GM18502 (cell line): ENCODE results near the gene LHFPL3.

ENCODE experiments used
- ATAC-seq: cut with Tn5 transposase; IDR thresholded peaks from one replicate; pipeline ENCODE4 v1.9.1; 2021; ENCODE audit warnings: mild to moderate bottlenecking; ENCODE audit not compliant: unreplicated experiment, poor library complexity

The LHFPL3 gene

DNA sequence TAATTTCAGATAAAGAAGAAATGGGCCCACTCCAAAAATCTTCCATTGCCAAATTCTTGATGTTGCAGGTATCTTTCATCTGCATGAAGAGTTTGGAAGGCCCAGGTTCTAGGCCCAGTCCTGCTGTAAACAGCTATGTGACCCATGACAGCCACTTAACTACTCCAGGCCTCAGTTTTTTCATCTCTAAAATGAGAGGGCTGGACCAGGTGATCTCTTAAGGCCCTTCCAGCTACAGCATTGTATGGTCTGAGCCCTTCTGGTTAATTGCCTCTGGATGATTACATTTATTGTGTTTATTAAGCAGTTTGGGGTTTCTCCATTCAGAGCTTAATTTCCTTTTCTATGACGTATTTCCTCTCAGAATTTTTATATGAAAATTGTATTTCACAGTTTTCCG lies 494.8 kb downstream of the LHFPL3 start:
- no peak for ATAC-seq

DNA sequence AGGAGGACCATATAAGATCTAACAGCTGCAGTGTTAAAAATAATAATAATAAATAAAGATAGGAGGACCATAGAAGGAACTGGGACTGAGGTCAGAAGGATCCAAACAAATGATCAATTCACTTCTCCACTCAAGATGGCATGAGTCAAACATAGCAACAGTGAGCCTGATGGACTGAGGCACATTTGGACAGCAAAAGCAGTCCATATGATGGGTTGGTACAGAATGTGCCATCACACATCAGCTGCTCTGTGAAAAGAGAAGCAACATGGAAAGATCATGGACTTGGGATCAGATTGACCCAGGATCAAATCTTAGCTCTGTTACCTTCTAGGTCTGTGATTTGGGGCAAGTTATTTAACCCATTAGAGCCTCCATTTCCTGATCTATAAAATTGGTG lies 496.7 kb downstream of the LHFPL3 start:
- ATAC-seq = no peak

DNA sequence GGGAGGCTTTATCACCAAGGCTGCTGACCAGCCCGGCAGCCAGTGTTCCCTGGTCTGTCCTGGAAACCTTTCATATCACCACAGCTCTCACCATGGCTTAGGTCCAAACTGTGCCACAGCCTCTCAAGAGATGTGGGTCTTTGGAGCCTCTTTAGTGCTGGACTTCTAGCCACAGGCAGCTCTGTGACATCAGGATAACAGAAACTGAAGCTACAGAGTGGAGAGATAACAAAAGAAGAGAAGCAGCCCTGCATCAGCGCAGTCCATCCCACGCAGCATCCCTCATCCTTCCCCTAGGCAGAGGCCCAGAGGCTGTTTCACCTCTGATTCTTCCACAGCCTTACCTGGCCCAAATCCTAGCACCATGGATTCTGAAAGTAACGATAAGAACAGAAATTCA lies 497.7 kb downstream of the LHFPL3 start:
- ATAC-seq = no peak

DNA sequence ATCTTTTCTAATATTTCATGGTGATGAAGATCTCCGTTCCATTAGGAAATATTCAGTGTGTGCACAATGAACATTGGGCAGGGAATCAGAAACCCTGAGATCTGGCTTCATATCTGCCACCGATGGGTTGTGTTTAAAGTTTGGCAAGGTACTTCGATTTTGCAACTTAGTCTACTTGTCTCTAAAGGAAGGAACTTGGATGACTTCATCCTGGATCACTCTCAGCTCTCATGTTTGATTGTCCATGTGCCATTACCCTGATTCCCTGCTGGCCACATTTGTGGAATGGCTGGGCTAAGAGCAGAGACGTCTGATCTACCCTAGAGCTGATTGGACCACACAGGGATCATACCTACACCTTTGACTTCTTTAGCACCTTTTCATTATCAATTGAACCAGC lies 508.6 kb downstream of the LHFPL3 start:
- no peak for ATAC-seq

DNA sequence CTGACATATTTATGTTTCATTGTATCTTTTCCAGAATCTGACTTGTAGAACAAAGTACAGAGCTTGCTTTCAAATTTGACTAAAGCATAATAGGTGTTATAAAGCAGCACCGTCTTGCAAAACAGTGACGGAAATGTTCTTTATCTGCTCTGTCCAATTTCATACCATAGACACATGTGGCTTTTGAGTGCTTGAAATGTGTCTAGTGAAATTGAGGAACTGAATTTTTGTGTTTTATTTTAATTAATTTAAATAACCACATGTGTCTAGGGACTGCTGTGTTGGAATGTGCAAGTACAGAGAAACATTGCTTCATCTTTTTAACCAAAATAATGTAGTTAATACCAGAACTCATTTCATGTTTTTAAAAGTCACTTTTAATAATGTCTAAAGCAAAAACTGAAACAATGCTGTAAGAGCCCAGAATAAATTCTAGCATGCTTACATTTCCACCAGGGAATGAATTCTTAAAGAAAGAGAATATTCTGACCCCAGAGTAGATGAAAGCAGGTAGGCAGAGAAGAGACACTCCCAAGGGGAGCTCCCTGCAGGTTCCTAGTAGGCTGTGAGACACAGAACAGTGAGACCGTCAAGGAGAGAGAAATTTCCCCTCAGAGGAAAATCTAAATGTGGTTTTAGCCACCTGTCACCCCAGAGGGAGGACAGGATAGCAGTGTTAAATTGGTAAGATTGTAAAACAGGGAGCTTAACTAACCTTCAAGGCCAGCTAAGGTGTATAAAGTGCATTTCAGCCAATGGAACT lies 510.3 kb downstream of the LHFPL3 start:
- no peak for ATAC-seq

GRCh38 chr7:104839842-104840241 lies 511.4 kb downstream of the LHFPL3 start:
- ATAC-seq = no peak

DNA sequence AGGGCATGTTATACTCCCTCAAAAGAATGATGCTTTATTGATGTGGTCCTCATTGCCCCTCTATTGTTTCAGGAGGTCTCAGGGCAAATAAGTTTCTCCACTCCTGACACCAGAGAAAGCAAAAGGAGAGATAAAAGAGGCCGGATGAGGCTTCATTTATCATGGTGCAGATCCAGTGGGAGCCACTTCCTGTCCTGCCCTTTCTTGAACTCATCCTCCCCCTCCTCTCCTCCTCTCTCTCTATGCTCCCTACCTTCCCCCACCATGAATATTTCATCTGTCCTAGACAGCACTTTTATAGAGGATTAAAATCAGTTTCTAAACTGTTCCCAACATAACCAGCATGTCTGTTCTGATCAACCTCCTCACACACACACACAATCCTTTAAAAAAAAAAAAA lies 513.4 kb downstream of the LHFPL3 start:
- ATAC-seq = no peak

GRCh38 chr7:104843198-104843597 lies 514.8 kb downstream of the LHFPL3 start:
- ATAC-seq = no peak

GRCh38 chr7:104845557-104845956 lies 517.2 kb downstream of the LHFPL3 start:
- ATAC-seq = no peak

DNA sequence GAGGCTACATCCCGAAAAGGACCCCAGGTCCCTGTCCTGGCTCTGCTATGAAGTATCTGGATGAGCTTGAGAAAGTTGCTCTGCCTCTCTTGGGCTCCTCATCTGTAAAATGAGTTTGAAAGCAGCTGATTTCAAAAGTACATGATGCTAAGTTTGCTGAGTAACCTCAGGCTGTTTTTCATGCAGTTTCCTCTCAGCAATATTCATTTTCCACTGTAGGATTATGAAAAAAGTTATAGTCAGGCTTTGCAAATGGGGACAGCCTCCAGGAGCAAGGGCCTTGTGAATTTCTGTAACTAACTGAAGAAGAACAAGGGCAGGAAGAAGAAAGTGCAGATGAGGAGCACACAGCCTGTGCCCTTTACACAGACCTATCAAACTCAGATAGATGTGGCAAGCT lies 518.3 kb downstream of the LHFPL3 start:
- ATAC-seq = no peak

GRCh38 chr7:104848138-104848990 lies 520.0 kb downstream of the LHFPL3 start:
- peak; percentile 56 for ATAC-seq

DNA sequence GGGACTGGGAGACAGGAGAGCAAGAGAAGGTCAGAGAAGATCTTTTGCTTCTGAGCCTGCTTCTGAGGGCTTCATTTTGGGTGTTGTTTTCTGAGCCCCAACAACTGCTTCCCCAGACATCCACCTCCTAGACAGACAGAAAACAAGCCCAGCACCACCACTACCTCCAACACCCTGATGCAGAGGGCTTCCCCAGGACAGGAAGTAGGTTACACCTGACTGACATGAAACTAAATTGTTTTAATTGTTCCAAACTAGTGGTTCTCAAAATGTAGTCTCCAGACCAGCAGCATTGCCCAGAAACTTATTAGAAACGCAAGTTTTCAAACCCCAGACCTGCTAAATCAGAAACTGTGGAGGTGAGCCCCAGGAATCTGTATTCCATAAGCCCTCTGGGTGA lies 522.0 kb downstream of the LHFPL3 start:
- no peak for ATAC-seq

- no peak for ATAC-seq
Observed at GRCh38 chr7:104851268-104851667, 522.9 kb downstream of the LHFPL3 start.

DNA sequence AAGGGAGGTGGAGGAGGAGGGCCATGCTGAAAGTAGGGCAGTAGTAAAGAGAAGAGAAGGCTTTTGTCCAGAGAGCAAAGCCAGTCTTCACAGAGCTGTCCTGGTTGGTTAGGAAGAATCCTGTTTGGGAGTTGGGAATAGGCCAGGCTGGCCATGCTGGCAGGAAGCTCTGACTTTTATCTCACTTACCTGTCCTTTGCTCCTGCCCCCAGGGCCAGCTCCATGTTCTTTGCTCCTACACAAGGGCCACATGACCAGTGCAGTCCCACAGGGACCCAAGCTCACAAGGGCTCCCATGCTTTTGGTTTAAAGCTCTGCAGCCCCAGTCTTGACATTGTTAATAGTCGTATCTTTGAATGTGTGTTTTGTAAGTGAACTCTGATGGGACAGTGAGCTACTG lies 524.0 kb downstream of the LHFPL3 start:
- ATAC-seq = no peak

GRCh38 chr7:104855861-104856260 lies 527.5 kb downstream of the LHFPL3 start:
- no peak for ATAC-seq

- peak; percentile 78 for ATAC-seq
Observed at GRCh38 chr7:104857458-104858425, 529.3 kb downstream of the LHFPL3 start.

DNA sequence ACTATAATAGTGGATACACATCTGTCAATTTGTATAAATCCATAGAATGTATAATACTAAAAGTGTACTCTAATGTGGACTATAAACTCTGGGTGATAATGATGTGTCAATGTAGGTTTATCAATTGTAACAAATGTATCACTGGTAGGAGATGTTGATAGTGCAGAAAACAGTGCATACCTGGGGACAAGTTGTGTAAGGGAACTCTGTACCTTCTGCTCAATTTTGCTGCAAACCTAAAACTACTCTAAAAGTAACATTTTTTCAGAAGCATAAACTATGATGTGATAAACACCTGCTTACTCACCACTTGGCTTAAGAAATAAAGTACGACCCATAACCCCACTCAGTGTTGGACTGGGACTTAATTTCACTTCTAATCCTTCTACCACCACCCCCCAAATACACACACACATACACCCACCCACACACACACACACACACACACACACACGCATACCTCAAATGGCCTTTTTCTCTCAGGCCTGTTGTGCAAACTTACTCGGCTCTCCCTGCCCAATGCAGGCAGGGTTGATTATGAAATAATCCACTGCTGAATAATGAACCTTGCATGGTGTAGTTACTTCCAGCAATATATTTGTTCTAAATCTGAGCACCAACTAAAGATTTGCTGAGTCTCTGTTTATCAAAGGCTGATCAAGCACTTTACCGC lies 531.5 kb downstream of the LHFPL3 start:
- no peak for ATAC-seq

DNA sequence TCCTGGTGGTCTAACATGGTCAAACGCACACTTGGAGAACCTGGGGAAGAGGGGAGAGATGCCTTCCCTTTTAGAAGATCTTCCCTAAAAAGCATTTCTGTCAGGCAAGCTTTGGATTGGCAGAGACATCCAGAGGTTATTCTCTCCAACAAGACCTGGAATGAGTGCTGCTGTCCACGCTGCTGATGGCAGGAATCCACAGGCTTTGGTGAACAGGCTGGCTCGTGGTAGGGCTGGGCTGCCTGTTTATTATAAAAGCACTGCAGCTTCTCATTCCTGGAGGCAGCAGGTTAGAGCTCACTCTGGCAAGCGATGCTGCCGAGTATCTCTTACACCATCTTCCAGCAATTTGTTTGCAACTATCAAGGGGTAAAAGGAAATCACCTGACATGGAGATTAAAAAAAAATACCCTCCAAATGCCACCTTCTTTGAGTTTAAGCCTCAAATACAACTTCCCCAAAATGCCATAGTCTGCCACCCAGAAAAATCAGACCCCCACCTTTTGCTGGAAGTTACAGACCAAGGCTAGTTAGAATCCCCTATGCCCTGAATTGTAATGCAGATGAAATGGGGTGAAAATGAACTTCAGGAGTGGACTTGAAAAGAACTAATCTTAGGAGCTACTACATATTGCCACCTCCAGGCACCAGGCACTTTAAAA lies 533.5 kb downstream of the LHFPL3 start:
- no peak for ATAC-seq

- ATAC-seq = no peak
Observed at GRCh38 chr7:104862719-104863118, 534.3 kb downstream of the LHFPL3 start.
